Activated CD4-positive, CD25-positive, alpha-beta regulatory T cell treated with anti-CD3 and anti-CD28 coated beads, Interleukin-2, amount 50 U/mL, for 72 hours (primary cell): ENCODE data around the gene SMG5.

Source experiments
- DNase-seq: peaks from one replicate; pipeline ENCODE4 v3.0.0; 2021

SMG5 gene

GRCh38 chr1:156276966-156277381 is 5.7 kb downstream of the SMG5 start:
- DNase-seq: no peak

DNA sequence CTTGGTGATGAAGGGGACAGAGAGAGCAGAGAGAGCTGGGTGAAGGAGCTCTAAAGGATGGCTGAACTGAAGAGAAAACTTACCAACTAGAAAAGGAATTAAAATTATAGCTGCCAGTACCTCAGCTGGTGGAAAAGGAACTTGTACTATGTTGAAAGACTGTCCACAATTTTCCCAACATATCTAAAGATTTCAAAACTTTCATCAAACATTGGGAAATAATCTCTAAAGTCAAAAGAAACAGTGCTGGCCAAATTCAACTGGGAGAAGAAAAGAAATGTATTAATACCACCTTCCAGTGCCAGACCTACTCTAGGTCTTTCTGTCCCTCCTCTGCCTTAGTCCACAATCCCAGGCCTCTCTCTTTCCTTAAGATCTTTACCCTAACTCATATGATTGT is 6.1 kb downstream of the SMG5 start:
- no peak for DNase-seq

DNA sequence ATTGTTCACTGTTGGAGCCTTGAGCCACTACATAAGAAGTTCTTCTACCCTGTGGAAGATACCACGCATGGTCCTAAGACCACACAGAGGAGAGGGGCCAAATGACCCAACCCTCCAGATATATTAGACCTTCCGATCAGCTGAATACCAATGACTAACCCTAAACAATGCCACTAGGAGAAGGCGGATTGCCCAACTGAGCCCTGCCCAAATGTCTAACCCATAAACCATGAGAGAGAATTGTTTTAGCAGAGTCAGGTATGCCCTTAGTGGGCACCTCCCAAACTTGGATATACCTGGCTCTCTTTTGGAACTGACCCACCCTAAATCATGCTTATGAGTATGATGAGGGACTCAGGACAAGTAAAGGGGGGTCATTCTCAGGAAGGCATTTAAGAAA is 12.3 kb downstream of the SMG5 start:
- DNase-seq: no peak

DNA sequence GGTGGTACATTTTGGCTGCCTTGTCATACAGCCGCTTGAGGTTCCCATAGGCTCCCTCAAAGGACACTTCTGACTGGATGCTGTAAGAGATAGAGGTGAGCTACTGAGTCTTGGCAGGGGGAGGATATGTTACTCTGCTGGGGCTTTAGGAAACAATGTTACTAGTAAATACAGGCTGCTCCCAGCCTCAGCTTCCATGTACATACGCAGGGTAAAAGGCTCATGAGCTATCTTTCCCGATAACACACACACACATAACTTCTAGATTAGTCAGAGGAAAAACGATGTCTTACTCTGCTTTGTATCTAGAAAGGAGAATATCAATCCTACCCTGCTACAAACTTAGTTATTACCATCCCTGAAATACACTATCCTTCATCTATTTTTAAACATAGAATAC is 14.3 kb downstream of the SMG5 start:
- DNase-seq: no peak

GRCh38 chr1:156266051-156266450 is 16.6 kb downstream of the SMG5 start:
- DNase-seq: no peak

DNA sequence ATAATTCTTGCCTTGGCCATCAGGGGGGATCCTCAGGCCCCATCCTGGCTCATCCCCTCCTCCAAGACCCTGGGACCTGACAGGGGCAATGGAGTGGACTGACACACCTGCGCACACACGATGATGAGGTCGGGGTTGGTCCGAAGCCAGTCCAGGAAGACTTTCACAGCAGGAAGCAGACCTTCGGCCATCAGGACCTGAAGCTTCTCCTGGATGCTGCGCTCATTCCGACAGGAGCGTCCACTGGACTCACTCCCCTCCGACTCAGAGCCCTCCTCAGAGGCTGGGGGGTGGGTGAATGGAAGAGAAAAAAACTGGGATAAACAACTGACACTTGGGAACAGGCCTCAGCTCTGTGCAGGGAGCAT is 19.4 kb downstream of the SMG5 start:
- no peak for DNase-seq

- DNase-seq: no peak
These were observed 20.0 kb downstream of the SMG5 start for GRCh38 chr1:156262461-156263287.

GRCh38 chr1:156260896-156261295 is 21.7 kb downstream of the SMG5 start:
- DNase-seq: no peak

DNA sequence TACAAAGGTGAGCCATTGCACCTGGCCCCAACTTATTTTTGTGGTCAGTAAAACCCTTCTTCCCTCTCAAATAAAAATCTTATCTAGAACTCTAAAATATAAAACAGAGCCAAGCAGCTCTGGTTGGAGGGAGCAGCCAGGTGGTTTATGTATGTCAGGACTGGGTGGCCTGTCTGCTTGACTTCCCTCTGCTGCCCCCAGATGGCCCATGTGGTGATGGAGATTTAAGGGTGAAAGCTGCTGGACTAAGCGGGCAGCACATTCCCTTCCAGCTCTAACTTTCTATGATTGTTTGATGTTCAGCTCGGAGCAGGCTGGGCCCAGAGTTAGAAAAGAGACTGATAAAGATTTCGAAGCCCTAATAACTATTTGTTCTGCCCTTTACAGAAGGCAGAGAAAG is 22.8 kb downstream of the SMG5 start:
- no peak for DNase-seq

DNA sequence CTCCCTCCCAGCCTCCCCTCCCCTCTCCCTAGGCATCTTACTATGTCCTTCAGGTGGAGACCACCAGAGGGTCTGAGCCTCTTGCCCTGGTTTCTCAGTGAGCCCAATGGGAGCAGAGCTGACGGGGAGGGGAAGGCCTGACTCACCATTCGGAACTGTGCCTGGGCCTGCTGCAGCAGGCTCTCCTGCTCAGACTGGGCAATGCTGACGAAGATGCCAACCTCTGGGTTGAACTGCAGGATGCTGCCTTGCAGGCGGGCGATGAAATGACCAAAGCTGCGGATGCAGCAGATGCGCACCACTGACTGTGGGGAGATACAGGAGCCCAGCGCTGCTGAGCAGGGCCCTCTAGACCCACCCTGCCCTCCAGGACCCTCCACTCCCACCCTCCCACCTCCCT is 23.8 kb downstream of the SMG5 start:
- DNase-seq: no peak

GRCh38 chr1:156257711-156258110 is 24.9 kb downstream of the SMG5 start:
- DNase-seq: no peak

DNA sequence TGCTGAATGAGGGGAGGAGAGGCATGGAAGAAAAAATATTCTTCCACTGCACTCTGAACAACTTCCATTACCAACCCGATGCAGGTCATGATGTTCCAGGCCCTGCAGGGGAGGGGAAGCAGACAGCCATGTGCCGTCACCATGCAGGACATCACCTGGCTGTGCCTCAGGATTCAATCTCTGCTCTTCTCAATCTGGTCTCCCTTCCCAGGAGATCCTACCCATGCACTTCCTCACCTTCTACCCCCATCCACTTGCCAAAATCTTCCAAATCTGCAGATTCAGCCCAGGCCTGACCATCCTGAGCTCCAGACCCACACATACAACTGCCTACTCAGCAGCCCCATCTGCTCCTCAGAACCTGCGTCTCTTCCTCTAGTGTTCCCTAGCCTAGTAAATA is 29.0 kb downstream of the SMG5 start:
- DNase-seq: no peak

- no peak for DNase-seq
These were observed 31.1 kb downstream of the SMG5 start for GRCh38 chr1:156251527-156251926.

- DNase-seq: no peak
These were observed 33.0 kb downstream of the SMG5 start for GRCh38 chr1:156249593-156249992.

DNA sequence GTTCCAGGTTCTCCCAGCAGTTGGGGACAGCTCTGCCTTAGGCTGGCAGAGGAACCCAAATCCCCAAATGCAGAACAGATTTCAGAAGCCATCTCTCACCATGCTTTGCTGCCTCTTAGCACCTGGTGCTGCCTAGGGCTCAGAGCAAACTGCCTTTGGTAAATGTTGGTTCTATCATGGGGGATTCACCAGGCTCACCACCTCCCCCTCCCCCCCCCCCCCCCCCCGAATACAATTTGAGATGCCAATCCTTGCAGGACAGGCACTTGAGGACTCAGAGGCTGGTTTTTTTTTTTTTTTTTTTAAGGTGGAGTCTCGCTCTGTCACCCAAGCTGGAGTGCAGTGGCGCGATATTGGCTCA is 34.3 kb downstream of the SMG5 start:
- no peak for DNase-seq

DNA sequence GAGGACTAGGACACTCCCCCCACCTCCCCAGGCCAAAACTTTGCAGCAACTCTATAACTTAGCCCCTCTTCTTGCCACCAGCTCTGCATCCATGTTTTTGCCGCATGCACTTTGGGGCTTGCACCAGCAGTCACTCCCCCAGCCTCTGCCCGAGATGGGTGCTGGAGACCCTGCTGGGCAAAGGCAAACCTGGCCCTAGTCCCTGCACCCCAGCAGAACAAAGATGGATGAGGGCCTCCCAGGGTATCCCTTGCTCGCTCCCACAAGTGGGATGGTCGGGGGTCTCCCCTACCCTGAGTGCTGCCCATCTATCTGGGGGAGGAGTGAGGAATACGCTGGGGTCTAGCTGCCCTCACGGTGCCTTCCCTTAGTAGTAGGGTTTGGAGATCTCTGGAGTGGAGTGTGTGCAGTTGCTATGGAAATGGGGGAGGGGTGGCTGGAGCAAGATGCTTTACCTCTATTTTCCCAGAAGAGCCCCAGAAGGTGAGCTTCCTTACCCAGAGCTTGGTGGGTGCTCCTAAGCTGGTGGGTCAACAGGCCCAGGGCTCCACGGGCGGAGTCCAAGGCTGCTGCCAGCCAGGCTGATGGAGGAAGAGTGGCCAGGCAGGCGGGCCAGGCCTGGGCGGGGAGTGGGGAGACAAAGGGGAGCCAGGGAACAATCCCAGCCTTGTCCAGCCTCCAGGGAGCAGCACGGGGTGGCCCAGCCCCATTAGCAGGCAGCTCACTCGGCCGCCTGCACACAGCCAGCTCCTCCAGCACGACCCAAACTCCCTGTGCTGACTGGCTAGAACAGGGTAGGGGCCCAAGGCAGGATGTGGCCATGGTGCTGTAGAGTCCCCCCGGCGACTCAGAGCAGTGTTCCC is 34.9 kb downstream of the SMG5 start, which contains the start of gene PAQR6:
Gene PAQR6, minus strand, starts transcription at position 597 of the 863 bp plus-strand sequence. CDS start 1,325 bp downstream, outside the sequence.
- no peak for DNase-seq

DNA sequence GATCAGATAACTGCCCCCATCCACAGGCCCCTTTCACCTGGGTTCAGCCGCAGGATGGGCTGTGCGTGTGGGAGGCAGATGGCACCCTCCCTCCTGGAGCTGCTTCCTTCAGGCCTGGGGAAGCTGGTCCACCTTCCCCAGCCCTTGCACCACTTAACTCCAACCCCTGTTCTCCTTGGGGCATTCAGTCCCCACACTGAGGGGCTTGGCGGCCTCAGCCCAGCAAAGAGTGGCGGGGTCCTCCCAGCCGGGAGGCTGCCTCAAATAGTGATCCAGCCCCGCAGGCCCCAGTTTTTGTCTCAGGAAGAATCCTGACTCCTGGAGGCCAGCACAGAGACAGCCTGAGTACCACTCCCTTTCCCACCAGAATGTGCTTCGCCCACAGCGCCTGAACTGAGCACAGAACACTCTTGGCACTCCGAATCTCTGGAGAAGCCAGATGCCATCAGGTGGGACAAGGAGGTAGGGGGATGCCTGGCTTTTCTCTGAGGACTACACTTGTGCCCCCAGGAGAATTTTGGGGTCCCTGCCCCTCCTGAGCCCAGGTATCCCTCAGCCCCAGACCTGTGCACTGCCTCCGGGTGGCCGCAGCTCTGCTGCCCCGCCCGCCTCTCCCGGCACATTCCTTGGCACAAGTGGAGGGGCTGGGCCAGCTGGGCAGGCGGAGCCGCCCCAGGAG is 35.7 kb downstream of the SMG5 start:
- DNase-seq: no peak

DNA sequence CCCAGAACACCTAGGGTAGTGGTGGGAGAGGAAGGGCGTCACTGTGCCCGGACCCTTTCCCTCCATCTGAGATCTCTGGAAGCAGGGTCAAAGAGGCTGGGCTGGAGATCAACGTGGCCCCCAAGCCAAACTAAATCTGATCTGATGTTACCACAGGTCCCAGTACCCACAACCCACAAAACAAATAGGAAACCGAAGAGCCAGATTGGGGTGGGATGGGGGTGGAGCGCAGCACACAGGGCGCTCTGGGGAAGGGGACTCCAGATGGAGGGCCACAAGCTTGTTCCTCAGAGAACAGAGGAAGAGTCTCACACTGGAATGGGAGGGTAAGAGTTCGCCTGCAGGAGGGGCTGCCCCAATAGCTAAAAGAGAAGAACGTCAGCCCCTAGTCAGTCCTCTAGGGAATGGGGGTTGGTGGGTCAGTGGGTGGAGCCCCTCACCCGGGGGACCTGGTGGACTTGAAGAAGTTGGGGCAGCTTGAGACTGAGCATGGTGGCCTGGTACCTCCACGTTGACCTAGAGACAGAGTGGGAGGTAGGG is 36.3 kb downstream of the SMG5 start:
- no peak for DNase-seq

- peak; percentile 52 for DNase-seq
These were observed 37.0 kb downstream of the SMG5 start for GRCh38 chr1:156245451-156246232.

- DNase-seq: no peak
These were observed 37.9 kb downstream of the SMG5 start for GRCh38 chr1:156244712-156245111.

DNA sequence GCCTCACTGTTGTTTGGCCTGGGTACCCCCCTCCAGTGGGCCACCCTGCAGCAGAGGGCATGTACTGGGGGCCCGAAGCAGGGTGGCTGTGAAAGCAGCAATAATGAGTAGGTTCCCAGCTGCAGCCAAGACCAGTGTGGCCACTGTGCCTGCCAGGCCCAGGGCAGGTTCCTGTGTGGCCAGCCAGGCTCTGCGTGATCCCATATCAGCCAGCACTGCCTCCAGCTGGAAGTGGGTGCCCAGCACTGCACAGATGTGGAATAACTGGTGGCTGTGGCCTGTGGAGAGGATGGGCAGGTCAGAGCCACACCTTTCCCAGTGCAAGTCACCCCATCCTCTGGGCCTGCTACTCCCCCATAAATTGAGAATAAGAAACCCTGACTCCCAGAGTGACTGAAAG is 38.5 kb downstream of the SMG5 start:
- DNase-seq: no peak

DNA sequence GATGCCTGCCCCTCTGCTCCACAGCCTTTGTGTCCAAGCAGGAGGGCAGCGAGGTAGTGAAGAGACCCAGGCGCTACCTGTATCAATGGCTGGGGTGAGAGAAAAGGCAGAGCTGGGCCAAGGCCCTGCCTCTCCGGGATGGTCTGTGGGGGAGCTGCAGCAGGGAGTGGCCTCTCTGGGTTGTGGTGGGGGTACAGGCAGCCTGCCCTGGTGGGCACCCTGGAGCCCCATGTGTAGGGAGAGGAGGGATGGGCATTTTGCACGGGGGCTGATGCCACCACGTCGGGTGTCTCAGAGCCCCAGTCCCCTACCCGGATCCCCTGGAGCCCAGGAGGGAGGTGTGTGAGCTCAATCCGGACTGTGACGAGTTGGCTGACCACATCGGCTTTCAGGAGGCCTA is 39.9 kb downstream of the SMG5 start:
- DNase-seq: no peak

GRCh38 chr1:156241926-156242325 is 40.7 kb downstream of the SMG5 start, which contains the start of gene BGLAP:
Gene BGLAP, plus strand, starts transcription at chr1:156242184. Its CDS starts 48 bp downstream, at chr1:156242232.
- DNase-seq: no peak
